HEK293 (cell line): ENCODE data around the gene SMARCD2.

ENCODE experiments used
- CTCF ChIP-seq: fragments of 450-650 bp; formaldehyde crosslinking; IDR thresholded peaks from 2 replicates; pipeline ENCODE4 v1.5.1; 2016; ENCODE audit warnings: missing biosample characterization, missing genetic modification characterization
- GLIS1 ChIP-seq: fragments of 450-650 bp; formaldehyde crosslinking; IDR thresholded peaks from 2 replicates; pipeline ENCODE4 v1.5.1; 2016; ENCODE audit warnings: missing biosample characterization, missing genetic modification characterization
- HOXA7 ChIP-seq: sonication (generic); formaldehyde crosslinking; IDR thresholded peaks from 2 replicates; pipeline ENCODE4 v1.8.1; 2022; ENCODE audit warnings: missing genetic modification reagents, borderline replicate concordance
- MYNN ChIP-seq: fragments of 450-650 bp; formaldehyde crosslinking; IDR thresholded peaks from 2 replicates; pipeline ENCODE4 v1.5.1; 2016; ENCODE audit warnings: missing biosample characterization, missing genetic modification characterization, borderline replicate concordance
- REST ChIP-seq: fragments of 450-650 bp; formaldehyde crosslinking; IDR thresholded peaks from 2 replicates; pipeline ENCODE4 v1.5.1; 2016; ENCODE audit warnings: missing biosample characterization, missing genetic modification characterization
- TSHZ1 ChIP-seq: fragments of 450-650 bp; formaldehyde crosslinking; IDR thresholded peaks from 2 replicates; pipeline ENCODE4 v1.5.1; 2016; ENCODE audit warnings: missing biosample characterization, missing genetic modification characterization, borderline replicate concordance
- ZBTB11 ChIP-seq: fragments of 450-650 bp; formaldehyde crosslinking; conservative IDR thresholded peaks from 2 replicates; pipeline ENCODE4 v1.5.1; 2016; ENCODE audit warnings: low read depth, missing biosample characterization, missing genetic modification characterization
- ZNF140 ChIP-seq: fragments of 450-650 bp; formaldehyde crosslinking; IDR thresholded peaks from 2 replicates; pipeline ENCODE4 v1.5.1; 2016; ENCODE audit warnings: missing biosample characterization, missing genetic modification characterization
- ZNF544 ChIP-seq: fragments of 450-650 bp; formaldehyde crosslinking; IDR thresholded peaks from 2 replicates; pipeline ENCODE4 v1.5.0; 2017; ENCODE audit warnings: missing biosample characterization, missing genetic modification characterization
- ZNF654 ChIP-seq: fragments of 450-650 bp; formaldehyde crosslinking; IDR thresholded peaks from 2 replicates; pipeline ENCODE4 v1.5.1; 2016; ENCODE audit warnings: low read depth, missing biosample characterization, missing genetic modification characterization
- ZNF785 ChIP-seq: fragments of 450-650 bp; formaldehyde crosslinking; IDR thresholded peaks from 2 replicates; pipeline ENCODE4 v1.5.1; 2016; ENCODE audit warnings: missing biosample characterization, missing genetic modification characterization

GRCh38 chr17:63855185-63855584, 12.7 kb upstream of the SMARCD2 start:
- TF ChIP-seq CTCF (tag by site-specific recombination) = no peak
- no peak for TF ChIP-seq ZNF140
- no peak for TF ChIP-seq REST (tag by site-specific recombination)
- no peak for TF ChIP-seq ZNF785
- no peak for TF ChIP-seq HOXA7
- no peak for TF ChIP-seq GLIS1 (tag by site-specific recombination)
- TF ChIP-seq ZBTB11 (tag by site-specific recombination) = no peak
- no peak for TF ChIP-seq ZNF544
- TF ChIP-seq TSHZ1 = no peak
- TF ChIP-seq MYNN (tag by site-specific recombination) = no peak
- no peak for TF ChIP-seq ZNF654 (tag by site-specific recombination)
